Measurements from ENCODE around the gene SGF29.
"Not testable (repeated sequence)": the region's sequence is repeated elsewhere in the genome, so short reads cannot be mapped to it uniquely, and the experiment has no call there.

SGF29 gene

GRCh38 chr16:28520672-28521071 is 33.0 kb upstream of the SGF29 start:
- Histone ChIP-seq H3K9ac (no peak overlapping the region), H4K20me1 (no peaks in the 10 kb centered on the region), H3K4me2 (no peak overlapping the region), H3K4me1 (peaks cover 0 to 13% (median 0%) of the 10 kb centered on the region in 10 experiments; a peak in 4 of 20 replicates), H3K9me3 (replicated peaks in 1 of 11) (no peaks in the 10 kb centered on the region), H3K27me3 (no peaks in the 10 kb centered on the region), H3K27ac (no peak overlapping the region), H3K4me3 (no peak overlapping the region), H3K36me3 (no peaks in the 10 kb centered on the region)
- no peak for TF ChIP-seq Cebpa-rat (IDR thresholded peaks at IDR 0.05)

- Histone ChIP-seq H3K27ac (no peak overlapping the region), H3K9ac (no peak overlapping the region), H3K4me1 (peaks cover 0 to 13% (median 0%) of the 10 kb centered on the region in 10 experiments; a peak in 4 of 20 replicates), H3K36me3 (no peaks in the 10 kb centered on the region), H3K27me3 (no peaks in the 10 kb centered on the region), H3K9me3 (replicated peaks in 1 of 11) (no peaks in the 10 kb centered on the region), H3K4me2 (no peak overlapping the region), H3K4me3 (no peak overlapping the region), H4K20me1 (no peaks in the 10 kb centered on the region)
- TF ChIP-seq Cebpa-rat (IDR thresholded peaks at IDR 0.05) = no peak
Observed at GRCh38 chr16:28521436-28521835, 32.3 kb upstream of the SGF29 start.

DNA sequence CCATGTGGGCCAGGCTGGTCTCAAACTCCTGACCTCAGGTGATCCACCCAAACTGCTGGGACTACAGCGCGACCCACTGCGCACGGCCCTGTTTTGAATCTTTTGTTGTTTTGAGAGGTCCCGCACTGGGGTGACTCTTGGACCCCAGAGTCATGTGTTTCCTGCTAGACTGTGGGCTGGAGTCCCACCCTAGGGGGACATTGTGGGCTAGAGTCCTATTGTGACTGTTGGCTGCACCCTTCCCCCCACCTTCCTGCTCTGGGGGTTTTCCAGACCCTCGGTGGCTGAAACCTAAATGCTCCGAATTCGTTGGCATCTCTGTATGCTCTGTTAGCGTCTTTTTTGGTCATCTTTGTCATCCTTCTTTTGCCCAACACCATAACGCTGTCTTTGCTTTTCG is 30.9 kb upstream of the SGF29 start:
- Histone ChIP-seq H3K27ac (no peak overlapping the region), H3K4me2 (no peak overlapping the region), H3K4me1 (peaks cover 0 to 13% (median 0%) of the 10 kb centered on the region in 10 experiments; a peak in 4 of 20 replicates), H3K9me3 (replicated peaks in 1 of 11) (no peaks in the 10 kb centered on the region), H3K9ac (no peak overlapping the region), H3K27me3 (no peaks in the 10 kb centered on the region), H3K36me3 (no peaks in the 10 kb centered on the region), H3K4me3 (no peak overlapping the region), H4K20me1 (no peaks in the 10 kb centered on the region)
- no peak for TF ChIP-seq Cebpa-rat (IDR thresholded peaks at IDR 0.05)

DNA sequence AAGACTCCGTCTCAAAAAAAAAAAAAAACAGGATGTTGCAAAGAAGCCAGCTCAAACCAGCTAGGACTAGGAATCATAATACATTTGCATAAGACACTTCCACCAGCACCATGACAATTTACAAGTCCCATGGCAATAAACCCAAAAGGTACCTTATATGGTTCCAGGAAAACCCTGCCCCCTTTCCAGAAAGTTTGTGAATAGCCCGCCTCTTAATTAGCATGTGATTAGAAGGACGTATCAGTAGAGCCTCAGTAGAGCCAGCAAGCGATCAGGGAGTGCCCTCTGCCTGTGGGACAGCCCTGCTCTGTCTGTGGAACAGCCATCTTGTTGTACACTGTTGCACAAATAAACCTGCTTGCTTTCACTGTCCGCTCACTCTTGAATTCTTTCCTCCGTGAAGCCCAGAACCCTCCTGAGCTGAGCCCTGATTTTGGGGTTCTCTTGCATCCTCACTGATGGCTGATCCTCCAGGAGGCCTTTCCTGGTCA is 29.0 kb upstream of the SGF29 start:
- Histone ChIP-seq H3K27ac (0 out of 22 replicates have a peak overlapping the region, but pooled peaks of 1 of the 11 experiments have one; percentile 14), H3K4me1 (peaks cover 0 to 13% (median 0%) of the 10 kb centered on the region in 10 experiments; a peak in 4 of 20 replicates), H3K36me3 (no peaks in the 10 kb centered on the region), H4K20me1 (no peaks in the 10 kb centered on the region), H3K9ac (no peak overlapping the region), H3K4me3 (no peak overlapping the region), H3K9me3 (replicated peaks in 1 of 11) (no peaks in the 10 kb centered on the region), H3K27me3 (no peaks in the 10 kb centered on the region), H3K4me2 (peak overlapping the region in 1 of 11 experiments; percentile 37; a peak in 1 of 22 replicates)
- no peak for TF ChIP-seq Cebpa-rat (IDR thresholded peaks at IDR 0.05)

GRCh38 chr16:28526201-28527099 is 27.3 kb upstream of the SGF29 start:
- Histone ChIP-seq H3K9ac (no peak overlapping the region), H3K9me3 (replicated peaks in 1 of 11) (no peaks in the 10 kb centered on the region), H3K4me1 (peaks cover 0 to 11% (median 0%) of the 10 kb centered on the region in 10 experiments; a peak in 4 of 20 replicates), H3K36me3 (no peaks in the 10 kb centered on the region), H3K4me3 (no peak overlapping the region), H4K20me1 (no peaks in the 10 kb centered on the region), H3K4me2 (no peak overlapping the region), H3K27ac (no peak overlapping the region), H3K27me3 (no peaks in the 10 kb centered on the region)
- no peak for TF ChIP-seq Cebpa-rat (IDR thresholded peaks at IDR 0.05)

- not testable (repeated sequence) for H3K27ac ChIP-seq; H3K9ac ChIP-seq; H4K20me1 ChIP-seq; H3K36me3 ChIP-seq; H3K4me3 ChIP-seq; H3K27me3 ChIP-seq; H3K4me2 ChIP-seq; H3K9me3 ChIP-seq (replicated peaks in 1 of 11)
- peaks cover 0 to 19% (median 1%) of the 10 kb centered on the region in 10 experiments; a peak in 8 of 20 replicates for H3K4me1 ChIP-seq
Observed at GRCh38 chr16:28527100-28527785, 26.5 kb upstream of the SGF29 start.

- Histone ChIP-seq H3K36me3 (no peaks in the 10 kb centered on the region), H4K20me1 (no peaks in the 10 kb centered on the region), H3K9me3 (replicated peaks in 1 of 11) (no peaks in the 10 kb centered on the region), H3K27me3 (no peaks in the 10 kb centered on the region), H3K9ac (no peak overlapping the region), H3K4me1 (peaks cover 0 to 26% (median 3%) of the 10 kb centered on the region in 10 experiments; a peak in 8 of 20 replicates), H3K4me3 (no peak overlapping the region), H3K4me2 (no peak overlapping the region), H3K27ac (no peak overlapping the region)
- TF ChIP-seq Cebpa-rat (IDR thresholded peaks at IDR 0.05) = no peak
Observed at GRCh38 chr16:28527985-28528384, 25.7 kb upstream of the SGF29 start.

- no peaks in the 10 kb centered on the region for H3K27me3 ChIP-seq
- peaks cover 0 to 31% (median 4%) of the 10 kb centered on the region in 10 experiments; a peak in 9 of 20 replicates for H3K4me1 ChIP-seq
- H3K4me3 ChIP-seq = no peak overlapping the region
- no peaks in the 10 kb centered on the region for H4K20me1 ChIP-seq
- H3K9me3 ChIP-seq (replicated peaks in 1 of 11) = no peaks in the 10 kb centered on the region
- no peak for TF ChIP-seq Cebpa-rat (IDR thresholded peaks at IDR 0.05)
- no peak overlapping the region for H3K9ac ChIP-seq
- H3K36me3 ChIP-seq = no peaks in the 10 kb centered on the region
- H3K27ac ChIP-seq = no peak overlapping the region
- H3K4me2 ChIP-seq = no peak overlapping the region
Observed at GRCh38 chr16:28528463-28528867, 25.3 kb upstream of the SGF29 start.

DNA sequence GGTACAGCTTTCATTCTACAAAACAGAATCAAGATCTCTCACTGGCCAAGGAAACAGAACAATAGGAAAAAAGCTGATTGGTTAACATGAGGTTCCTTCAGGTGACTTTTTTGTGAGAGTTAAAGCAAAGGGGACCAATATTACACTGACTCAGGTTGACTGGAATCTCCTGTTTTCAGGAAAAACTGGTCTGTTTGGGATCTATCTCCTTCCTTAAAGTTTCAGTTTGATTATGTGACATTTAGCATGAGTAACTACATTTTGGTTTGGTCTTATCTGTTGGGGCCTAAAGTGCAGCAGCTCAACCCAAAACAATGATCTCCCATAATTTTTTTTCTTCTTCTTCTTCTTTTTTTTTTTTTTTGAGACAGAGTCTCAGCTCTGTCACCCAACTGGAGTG is 24.6 kb upstream of the SGF29 start:
- Histone ChIP-seq H3K4me2 (no peak overlapping the region), H3K4me3 (no peak overlapping the region), H3K9ac (no peak overlapping the region), H3K4me1 (peaks cover 0 to 35% (median 7%) of the 10 kb centered on the region in 10 experiments; a peak in 13 of 20 replicates), H3K27me3 (no peaks in the 10 kb centered on the region), H3K9me3 (replicated peaks in 1 of 11) (no peaks in the 10 kb centered on the region), H4K20me1 (no peaks in the 10 kb centered on the region), H3K36me3 (no peaks in the 10 kb centered on the region), H3K27ac (no peak overlapping the region)
- no peak for TF ChIP-seq Cebpa-rat (IDR thresholded peaks at IDR 0.05)
